Measurements from ENCODE around the gene KMO. TPM values are rescaled to one million over a fixed set of nuclear protein-coding genes. Genes with fewer than 3 reads are reported as not detected.

KMO gene
- total RNA-seq, 6 experiments from 2014 or later: 25.4 to 57.3 (median 28.3) TPM

- Histone ChIP-seq H3K9me3 (no peaks in the 10 kb centered on the region), H3K4me1 (peaks cover 0 to 45% (median 17%) of the 10 kb centered on the region in 4 donors), H3K27ac (peak overlapping the region; percentile 75 to 88 (median 82)), H3K27me3 (no peaks in the 10 kb centered on the region), H3K4me3 (peak overlapping the region in 1 of 3 donors; percentile 22), H3K36me3 (no peaks in the 10 kb centered on the region)
- 34% methylated on average over 7 of the region's 8 CpGs for WGBS (ENCODE audit: insufficient coverage, low coverage, low lambda C conversion rate, missing lambda C conversion rate)
- TF ChIP-seq, protein P1, sequence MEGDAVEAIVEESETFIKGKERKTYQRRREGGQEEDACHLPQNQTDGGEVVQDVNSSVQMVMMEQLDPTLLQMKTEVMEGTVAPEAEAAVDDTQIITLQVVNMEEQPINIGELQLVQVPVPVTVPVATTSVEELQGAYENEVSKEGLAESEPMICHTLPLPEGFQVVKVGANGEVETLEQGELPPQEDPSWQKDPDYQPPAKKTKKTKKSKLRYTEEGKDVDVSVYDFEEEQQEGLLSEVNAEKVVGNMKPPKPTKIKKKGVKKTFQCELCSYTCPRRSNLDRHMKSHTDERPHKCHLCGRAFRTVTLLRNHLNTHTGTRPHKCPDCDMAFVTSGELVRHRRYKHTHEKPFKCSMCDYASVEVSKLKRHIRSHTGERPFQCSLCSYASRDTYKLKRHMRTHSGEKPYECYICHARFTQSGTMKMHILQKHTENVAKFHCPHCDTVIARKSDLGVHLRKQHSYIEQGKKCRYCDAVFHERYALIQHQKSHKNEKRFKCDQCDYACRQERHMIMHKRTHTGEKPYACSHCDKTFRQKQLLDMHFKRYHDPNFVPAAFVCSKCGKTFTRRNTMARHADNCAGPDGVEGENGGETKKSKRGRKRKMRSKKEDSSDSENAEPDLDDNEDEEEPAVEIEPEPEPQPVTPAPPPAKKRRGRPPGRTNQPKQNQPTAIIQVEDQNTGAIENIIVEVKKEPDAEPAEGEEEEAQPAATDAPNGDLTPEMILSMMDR (IDR thresholded peaks at IDR 0.05): no peak
- TF ChIP-seq POLR2A (IDR thresholded peaks at IDR 0.05): peak; percentile 83
- DNase-seq: peak; percentile 73 to 81 (median 76)
- intact Hi-C loops (cut with DNase I): loop anchor here in 1 of 2 donors (10.0 kb wide), 1 partner anchor 219 kb away; no protein-coding TSS in a partner anchor
- peak; percentile 84 to 97 (median 94) for ATAC-seq
These were observed 83.1 kb downstream of the KMO start for GRCh38 chr1:241615043-241615974.

- no peak for DNase-seq
- TF ChIP-seq, protein P1 (IDR thresholded peaks at IDR 0.05): no peak
- no peak for TF ChIP-seq POLR2A (IDR thresholded peaks at IDR 0.05)
- WGBS (ENCODE audit: insufficient coverage, low coverage, low lambda C conversion rate, missing lambda C conversion rate): 95% methylated on average over 7 of the region's 7 CpGs
- Histone ChIP-seq H3K27me3 (no peaks in the 10 kb centered on the region), H3K4me1 (peaks cover 0 to 33% (median 9%) of the 10 kb centered on the region in 4 donors), H3K27ac (no peak overlapping the region), H3K4me3 (no peak overlapping the region), H3K9me3 (no peaks in the 10 kb centered on the region), H3K36me3 (no peaks in the 10 kb centered on the region)
- intact Hi-C loops (cut with DNase I): loop anchor here in 1 of 2 donors (10.0 kb wide), 1 partner anchor 217 kb away; no protein-coding TSS in a partner anchor
- ATAC-seq: no peak
These were observed 85.2 kb downstream of the KMO start for GRCh38 chr1:241617426-241617825.

DNA sequence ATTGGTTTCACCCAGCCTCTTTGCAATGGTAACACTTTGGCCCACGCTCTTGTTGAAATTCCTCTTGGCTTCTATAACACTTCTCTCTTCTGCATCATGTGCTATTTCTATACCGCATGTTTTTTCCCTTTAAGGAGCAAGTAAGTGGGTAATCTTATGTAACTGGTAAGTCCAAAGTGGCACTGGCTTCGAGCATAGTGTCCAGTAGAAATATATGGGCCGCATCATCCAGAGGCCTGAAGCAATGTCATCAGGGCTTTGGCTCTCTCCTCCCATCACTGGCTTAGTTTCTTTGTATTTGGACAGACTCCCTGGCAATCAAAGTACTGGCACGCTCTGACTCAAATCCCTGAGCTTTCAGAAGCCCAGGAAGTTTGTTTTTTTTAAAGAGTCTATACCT, 90.5 kb downstream of the KMO start:
- peak overlapping the region in 2 of 3 donors; percentile 35 to 37 for H3K27ac ChIP-seq
- no peaks in the 10 kb centered on the region for H3K9me3 ChIP-seq
- H3K4me1 ChIP-seq: peaks cover 0 to 24% (median 0%) of the 10 kb centered on the region in 4 donors
- no peaks in the 10 kb centered on the region for H3K36me3 ChIP-seq
- ATAC-seq (peak; percentile 79 to 90 (median 84)), DNase-seq (peak in 1 of 3 donors; percentile 66)
- H3K27me3 ChIP-seq: no peaks in the 10 kb centered on the region
- TF ChIP-seq, protein P1 (IDR thresholded peaks at IDR 0.05): no peak
- no peak for TF ChIP-seq POLR2A (IDR thresholded peaks at IDR 0.05)
- 47% methylated on average over 5 of the region's 5 CpGs for WGBS (ENCODE audit: insufficient coverage, low coverage, low lambda C conversion rate, missing lambda C conversion rate)
- H3K4me3 ChIP-seq: no peak overlapping the region
- intact Hi-C loops (cut with DNase I): no loop called here

GRCh38 chr1:241624935-241625334, 92.8 kb downstream of the KMO start:
- H3K27ac ChIP-seq: no peak overlapping the region
- DNase-seq (no peak), ATAC-seq (no peak)
- intact Hi-C loops (cut with DNase I): no loop called here
- H3K9me3 ChIP-seq: no peaks in the 10 kb centered on the region
- no peaks in the 10 kb centered on the region for H3K27me3 ChIP-seq
- no peaks in the 10 kb centered on the region for H3K36me3 ChIP-seq
- H3K4me1 ChIP-seq: peaks cover 0 to 32% (median 0%) of the 10 kb centered on the region in 4 donors
- 66% methylated on average over 2 of the region's 2 CpGs for WGBS (ENCODE audit: insufficient coverage, low coverage, low lambda C conversion rate, missing lambda C conversion rate)
- no peak overlapping the region for H3K4me3 ChIP-seq
- no peak for TF ChIP-seq POLR2A (IDR thresholded peaks at IDR 0.05)
- TF ChIP-seq, protein P1 (IDR thresholded peaks at IDR 0.05): no peak
